Gastroesophageal sphincter (tissue), 3 donors: Measurements from ENCODE around the gene CDK16.

Experiments used
- CTCF ChIP-seq, 4 experiments: fragments of 200-600 bp in 2 of 4; fragments of 450-650 bp in 2 of 4; sonication (generic) in 1 of 4; IDR thresholded peaks; one replicate each; pipeline ENCODE4 v1.5.1; 2017 to 2019; ENCODE audit warnings: antibody characterized with exemption in 4 of 4, mild to moderate bottlenecking in 2 of 4, moderate library complexity in 2 of 4
- POLR2A ChIP-seq, 2 donors: fragments of 450-650 bp; IDR thresholded peaks; one replicate each; pipeline ENCODE4 v1.6.1; 2017; ENCODE audit warnings: antibody characterized with exemption in 2 of 2, mild to moderate bottlenecking in 2 of 2, moderate library complexity in 1 of 2

- TF ChIP-seq CTCF (IDR thresholded peaks at IDR 0.05) (no peak), POLR2A (IDR thresholded peaks at IDR 0.05) (no peak)
Measured at GRCh38 chrX:47191806-47192401, 26.6 kb upstream of the CDK16 start.
